T-helper 2 cell treated with Interferon-gamma antibody and Interleukin-4, amounts not matched to agents 100 ng/mL and 5 ng/mL, for 36 hours (primary cell): Measurements from ENCODE around the gene ZNF354C. TPM values are rescaled to one million over a fixed set of nuclear protein-coding genes. Genes with fewer than 3 reads are reported as not detected.

ENCODE experiments used
- intact Hi-C: fragments of 100-400 bp; cut with micrococcal nuclease; formaldehyde crosslinking; loops from one replicate; pipeline ENCODE4 v1.15.1; 2023
- total RNA-seq: library from RNA; stranded (reverse); gene quantifications from 2 replicates; pipeline ENCODE4 v1.2.3, GENCODE V29; 2022

The ZNF354C gene
- total RNA-seq, 1 donor from 2014 or later: 3.7 TPM

- intact Hi-C loops: no loop called here
Observed at GRCh38 chr5:179126506-179126991, 66.4 kb downstream of the ZNF354C start.

- intact Hi-C loops: no loop called here
Observed at GRCh38 chr5:179127136-179128040, 67.2 kb downstream of the ZNF354C start.

- intact Hi-C loops: no loop called here
Observed at GRCh38 chr5:179128041-179128365, 67.8 kb downstream of the ZNF354C start.

DNA sequence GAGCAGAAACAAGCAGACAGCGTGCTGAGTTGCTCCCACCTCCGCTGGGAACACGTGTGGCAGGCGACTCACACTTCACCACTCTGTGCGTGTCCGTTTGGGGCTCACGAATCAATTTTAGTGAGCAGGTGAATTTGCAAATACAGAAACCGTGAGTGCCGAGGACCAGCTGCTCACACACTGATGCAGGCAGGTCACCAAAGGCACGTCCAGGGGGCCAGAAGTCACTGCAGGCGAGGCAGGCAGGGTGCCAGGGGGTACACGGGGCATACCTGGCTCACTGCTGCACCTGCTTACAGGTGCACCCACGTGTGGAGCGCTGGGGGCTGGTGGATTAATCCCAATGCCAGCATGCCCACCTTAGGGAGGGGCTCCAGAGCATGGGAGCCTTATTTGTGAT, 68.8 kb downstream of the ZNF354C start:
- intact Hi-C loops: no loop called here

GRCh38 chr5:179129607-179130071, 69.5 kb downstream of the ZNF354C start:
- intact Hi-C loops: no loop called here

GRCh38 chr5:179130101-179130681, 70.0 kb downstream of the ZNF354C start:
- intact Hi-C loops: no loop called here

GRCh38 chr5:179131321-179131835, 71.2 kb downstream of the ZNF354C start:
- intact Hi-C loops: no loop called here

- intact Hi-C loops: no loop called here
Observed at GRCh38 chr5:179131886-179132585, 71.9 kb downstream of the ZNF354C start.

DNA sequence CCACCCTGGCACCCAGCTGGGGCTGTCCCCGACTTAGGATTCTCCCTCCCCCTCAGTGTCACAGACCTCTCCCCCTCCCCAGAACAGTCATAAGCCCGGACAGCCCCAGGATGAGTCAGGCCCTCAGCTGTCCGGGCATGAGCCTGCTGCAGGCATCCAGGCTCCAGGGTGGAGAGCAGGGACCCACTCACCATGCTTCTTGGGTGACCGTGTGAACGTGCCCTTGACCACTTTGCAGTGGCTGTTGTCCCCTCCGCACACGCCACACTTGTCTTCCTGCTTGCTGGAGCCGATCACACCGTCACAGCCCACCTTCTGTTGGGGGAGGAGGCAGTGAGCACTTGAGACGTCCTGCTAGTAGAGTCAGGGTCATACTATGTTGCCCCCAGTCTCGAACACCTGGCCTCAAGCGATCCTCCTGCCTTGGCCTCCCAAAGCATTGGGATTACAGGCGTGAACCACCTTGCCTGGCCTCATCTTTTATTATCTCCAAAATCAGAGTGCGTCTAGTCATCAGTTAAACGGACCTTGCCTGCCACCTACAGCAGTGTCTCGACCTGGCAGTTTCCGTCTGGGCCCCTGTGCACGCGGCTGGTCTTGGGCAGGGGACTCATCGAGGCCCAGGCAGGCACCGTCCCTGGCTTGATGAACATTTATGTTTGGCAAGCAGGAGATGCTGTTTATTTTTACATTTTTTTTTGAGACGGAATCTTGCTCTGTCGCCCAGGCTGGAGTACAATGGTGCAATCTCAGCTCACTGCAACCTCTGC, 72.6 kb downstream of the ZNF354C start:
- intact Hi-C loops: no loop called here

Other genes starting within 250 kb of the ZNF354C start
- gene ZNF354B, start 200.4 kb upstream of the ZNF354C start, total RNA-seq: 13.0 and 15.2 TPM in 2 replicates
- 0.18 TPM in 1 of 2 replicates, not detected in the other for gene ZFP2, start 164.5 kb upstream of the ZNF354C start, total RNA-seq
- gene ZNF454, start 119.2 kb upstream of the ZNF354C start, total RNA-seq: 0.07 TPM in 1 of 2 replicates, not detected in the other
- not detected in 2 replicates for gene GRM6, start 65.1 kb upstream of the ZNF354C start, total RNA-seq
- gene ZNF879, start 36.6 kb upstream of the ZNF354C start, total RNA-seq: 3.2 and 4.8 TPM in 2 replicates